Astrocyte (in vitro differentiated cells and primary cell): Measurements from ENCODE around the gene ULBP2.

Experiments used
- EZH2 ChIP-seq: IDR thresholded peaks from 2 replicates; pipeline ENCODE4 v1.6.1; 2012; ENCODE audit warnings: mild to moderate bottlenecking, low read length, inconsistent platforms; ENCODE audit not compliant: insufficient read depth
- TF ChIP-seq, protein P1 (sequence below): IDR thresholded peaks from 2 replicates; pipeline ENCODE4 v1.5.1; 2011; ENCODE audit warnings: low read depth, mild to moderate bottlenecking, inconsistent platforms, low read length, moderate library complexity; ENCODE audit not compliant: insufficient read depth

GRCh38 chr6:149962461-149963211 is 20.8 kb downstream of the ULBP2 start:
- TF ChIP-seq, protein P1, sequence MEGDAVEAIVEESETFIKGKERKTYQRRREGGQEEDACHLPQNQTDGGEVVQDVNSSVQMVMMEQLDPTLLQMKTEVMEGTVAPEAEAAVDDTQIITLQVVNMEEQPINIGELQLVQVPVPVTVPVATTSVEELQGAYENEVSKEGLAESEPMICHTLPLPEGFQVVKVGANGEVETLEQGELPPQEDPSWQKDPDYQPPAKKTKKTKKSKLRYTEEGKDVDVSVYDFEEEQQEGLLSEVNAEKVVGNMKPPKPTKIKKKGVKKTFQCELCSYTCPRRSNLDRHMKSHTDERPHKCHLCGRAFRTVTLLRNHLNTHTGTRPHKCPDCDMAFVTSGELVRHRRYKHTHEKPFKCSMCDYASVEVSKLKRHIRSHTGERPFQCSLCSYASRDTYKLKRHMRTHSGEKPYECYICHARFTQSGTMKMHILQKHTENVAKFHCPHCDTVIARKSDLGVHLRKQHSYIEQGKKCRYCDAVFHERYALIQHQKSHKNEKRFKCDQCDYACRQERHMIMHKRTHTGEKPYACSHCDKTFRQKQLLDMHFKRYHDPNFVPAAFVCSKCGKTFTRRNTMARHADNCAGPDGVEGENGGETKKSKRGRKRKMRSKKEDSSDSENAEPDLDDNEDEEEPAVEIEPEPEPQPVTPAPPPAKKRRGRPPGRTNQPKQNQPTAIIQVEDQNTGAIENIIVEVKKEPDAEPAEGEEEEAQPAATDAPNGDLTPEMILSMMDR = no peak
- TF ChIP-seq EZH2 = no peak
